ENCODE measurements around the gene DHRS7.
"Not testable (repeated sequence)": the region's sequence is repeated elsewhere in the genome, so short reads cannot be mapped to it uniquely, and the experiment has no call there.

The DHRS7 gene

DNA sequence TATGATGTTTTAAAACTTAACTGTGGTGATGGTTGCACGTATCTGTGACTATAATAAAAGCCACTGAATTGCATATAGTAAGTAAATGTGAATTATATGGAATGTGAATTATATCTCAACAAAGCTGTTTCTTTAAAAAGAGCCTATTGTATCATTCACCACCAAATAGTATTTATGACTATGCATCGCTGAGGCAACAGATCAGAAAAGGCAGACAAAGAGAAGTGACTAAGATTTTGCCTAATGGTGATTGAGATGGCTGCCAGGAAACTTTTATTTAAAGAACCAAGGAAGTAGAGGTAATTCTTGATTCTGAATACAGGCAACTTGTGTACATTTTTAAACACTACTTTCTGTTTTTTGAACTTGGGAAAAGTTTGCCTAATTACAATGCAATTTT, 31.7 kb downstream of the DHRS7 start:
- peak; percentile 2 for DNase-seq

DNA sequence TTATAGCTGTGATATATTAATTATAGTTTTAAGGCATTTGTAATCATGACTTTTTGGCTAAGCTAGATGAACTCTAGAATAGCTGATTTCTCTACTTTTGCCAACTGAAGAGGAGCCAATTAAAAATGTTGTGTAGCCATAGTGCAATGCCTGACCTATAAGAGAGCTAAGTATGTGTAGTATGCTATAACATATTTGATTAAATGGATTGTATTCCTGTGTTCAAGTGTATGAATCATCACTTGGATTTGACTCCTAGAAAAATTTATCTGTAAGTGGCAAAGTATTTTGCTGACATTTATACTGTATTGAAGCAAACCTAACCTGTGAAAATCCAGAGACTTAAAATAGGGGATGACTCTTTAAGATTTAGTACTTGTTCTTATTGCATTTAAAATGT, 39.3 kb downstream of the DHRS7 start:
- DNase-seq = peak; percentile 3

DNA sequence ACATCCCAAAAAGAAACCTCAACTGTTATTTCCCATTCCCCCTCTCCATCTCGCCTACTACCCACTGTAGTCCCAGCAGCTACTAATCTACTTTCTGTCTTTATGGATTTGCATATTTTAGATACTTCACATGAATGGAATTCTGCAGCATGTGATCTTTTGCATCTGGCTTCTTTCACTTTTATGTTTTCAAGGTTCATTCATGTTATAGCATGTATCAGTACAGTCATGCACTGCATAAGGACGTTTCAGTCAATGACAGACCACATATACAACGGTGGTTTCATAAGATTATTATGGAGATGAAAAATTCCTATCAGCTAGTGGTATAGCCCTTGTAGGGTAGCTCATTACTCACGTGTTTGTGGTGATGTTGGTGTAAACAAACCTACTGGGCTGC, 49.0 kb downstream of the DHRS7 start:
- peak; percentile 41 for DNase-seq

DNA sequence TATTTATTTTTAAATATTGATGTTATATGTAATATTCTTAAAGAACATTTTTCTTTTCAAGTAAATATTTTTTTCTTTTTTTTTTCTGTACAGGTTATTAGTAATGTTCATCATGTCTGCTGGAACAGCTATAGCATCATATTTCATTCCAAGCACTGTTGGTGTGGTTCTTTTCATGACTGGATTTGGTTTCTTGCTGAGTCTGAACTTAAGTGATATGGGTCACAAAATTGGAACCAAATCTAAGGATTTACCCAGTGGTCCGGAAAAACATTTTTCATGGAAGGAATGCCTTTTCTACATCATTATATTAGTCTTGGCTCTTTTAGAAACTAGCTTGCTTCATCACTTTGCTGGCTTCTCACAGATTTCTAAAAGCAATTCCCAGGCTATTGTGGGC, 50.3 kb downstream of the DHRS7 start:
- no peak for DNase-seq

DNA sequence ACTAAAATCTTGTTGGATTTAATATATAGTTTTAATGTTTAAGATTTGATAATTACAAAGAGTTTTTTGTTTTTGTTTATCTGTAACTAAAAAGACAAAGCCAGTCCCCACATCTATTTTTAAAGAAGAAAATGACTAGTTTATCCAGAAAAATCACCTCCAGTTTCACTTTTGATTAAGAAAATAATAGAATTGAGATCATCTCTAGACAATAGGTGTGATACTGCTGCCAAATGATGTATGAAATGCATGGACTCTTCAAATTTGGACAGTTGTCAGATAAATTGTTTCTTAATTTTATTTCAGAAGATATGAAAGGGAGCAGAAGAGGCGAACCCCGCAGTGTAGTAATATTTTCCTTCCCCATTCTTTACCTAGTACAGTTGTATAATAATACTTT, 53.5 kb downstream of the DHRS7 start:
- no peak for DNase-seq

DNA sequence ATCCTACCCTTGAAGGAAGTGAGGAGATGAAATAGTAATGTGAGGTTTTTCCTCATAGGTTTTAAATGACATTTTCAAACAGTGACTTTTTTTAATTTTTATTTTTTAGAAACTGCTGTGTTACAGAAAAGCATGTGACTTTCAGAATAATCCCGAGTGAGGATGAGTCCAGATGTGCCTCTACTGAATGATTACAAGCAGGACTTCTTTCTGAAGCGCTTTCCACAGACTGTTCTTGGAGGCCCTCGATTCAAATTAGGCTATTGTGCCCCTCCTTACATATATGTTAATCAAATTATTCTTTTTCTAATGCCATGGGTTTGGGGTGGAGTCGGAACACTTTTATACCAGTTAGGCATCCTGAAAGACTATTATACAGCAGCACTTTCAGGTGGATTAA, 57.7 kb downstream of the DHRS7 start:
- no peak for DNase-seq

DNA sequence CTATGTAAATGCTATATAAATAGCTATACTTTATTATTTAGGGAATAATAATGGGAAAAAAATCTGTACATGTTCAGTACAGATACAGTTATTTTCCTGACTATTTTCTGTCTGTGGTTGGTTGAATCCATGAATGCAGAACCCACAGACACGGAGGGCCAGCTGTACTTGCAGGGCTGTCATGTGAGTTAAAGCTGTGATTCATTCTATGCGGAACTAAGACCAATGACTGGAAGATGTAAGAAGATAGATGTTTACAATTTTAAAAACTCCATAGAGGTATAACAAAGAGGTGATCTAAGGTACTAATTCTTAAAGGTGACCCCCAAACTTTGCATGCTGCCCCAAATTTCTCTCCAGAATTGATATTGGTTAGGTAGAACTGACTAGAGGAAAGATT, 58.9 kb downstream of the DHRS7 start:
- DNase-seq = peak; percentile 59

DNA sequence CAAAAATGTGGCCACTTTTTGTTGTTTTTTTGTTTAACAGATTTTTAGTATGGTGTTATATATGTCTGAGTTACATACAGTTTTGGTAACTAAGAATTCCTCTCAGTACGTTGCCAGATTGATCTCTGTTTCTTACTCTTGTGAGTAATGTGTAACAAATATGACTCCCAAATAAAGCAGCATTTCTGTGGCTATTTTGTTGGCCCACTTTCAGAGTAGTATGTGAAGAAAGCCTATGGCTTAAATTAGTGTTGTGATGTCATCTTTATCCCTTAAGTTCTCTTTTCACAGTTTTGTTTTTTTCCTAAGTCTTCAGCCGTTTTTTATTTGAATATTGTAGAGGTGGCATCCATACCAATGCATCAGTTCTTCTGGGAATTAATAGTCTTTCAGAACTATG, 62.8 kb downstream of the DHRS7 start:
- DNase-seq = peak; percentile 94

DNA sequence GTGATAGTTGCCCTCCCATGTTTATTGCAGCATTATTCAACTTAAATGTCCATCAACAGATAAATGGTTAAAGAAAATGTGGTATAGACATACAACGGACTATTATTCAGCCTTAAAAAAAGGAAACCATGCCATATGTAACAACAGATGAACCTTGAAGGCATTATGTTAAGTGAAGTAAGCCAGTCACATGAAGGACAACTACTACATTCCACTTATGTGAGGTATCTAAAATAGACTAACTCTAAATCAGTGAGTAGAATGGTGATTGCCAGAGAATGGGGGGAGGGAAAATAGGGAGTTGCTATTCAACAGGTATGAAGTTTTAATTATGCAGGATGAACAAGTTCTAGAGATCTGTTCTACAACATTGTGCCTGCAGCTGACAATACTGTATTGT, 63.4 kb downstream of the DHRS7 start:
- DNase-seq = no peak

DNA sequence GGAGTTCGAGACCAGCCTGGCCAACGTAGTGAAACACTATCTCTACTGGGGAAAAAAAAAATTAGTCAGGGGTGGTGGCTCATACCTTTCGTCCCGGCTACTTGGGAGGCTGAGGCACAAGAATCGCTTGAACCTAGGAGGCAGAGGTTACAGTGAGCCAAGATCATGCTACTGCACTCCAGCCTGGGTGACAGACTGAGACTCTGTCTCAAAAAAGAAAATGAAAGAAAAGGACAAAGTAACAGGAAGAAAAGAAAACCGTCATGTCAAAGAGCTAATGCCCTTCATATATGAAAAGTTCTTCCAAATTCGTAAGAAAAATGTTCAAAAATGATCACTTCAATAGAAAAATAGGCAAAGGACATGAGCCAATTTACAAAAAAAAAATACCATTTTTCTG, 65.3 kb downstream of the DHRS7 start:
- DNase-seq = not testable (repeated sequence)

DNA sequence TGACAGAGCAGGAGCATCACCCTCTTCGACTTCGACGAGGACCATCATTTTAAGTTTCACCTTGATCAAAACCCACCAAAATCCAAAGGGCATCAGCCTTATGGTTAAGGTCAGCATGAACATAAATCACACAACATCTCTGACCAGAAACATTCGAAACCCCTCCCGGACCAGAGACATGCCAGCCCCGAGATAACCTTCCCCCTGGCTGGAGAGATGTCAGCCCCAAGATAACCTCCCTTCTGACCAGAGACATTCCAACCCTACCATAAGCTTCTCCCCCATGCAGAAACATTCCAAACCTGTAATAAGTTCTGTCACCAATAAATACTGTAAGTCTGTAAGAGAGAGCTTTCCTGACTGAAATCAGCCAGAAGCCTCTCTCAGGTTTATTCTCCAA, 67.2 kb downstream of the DHRS7 start:
- no peak for DNase-seq

DNA sequence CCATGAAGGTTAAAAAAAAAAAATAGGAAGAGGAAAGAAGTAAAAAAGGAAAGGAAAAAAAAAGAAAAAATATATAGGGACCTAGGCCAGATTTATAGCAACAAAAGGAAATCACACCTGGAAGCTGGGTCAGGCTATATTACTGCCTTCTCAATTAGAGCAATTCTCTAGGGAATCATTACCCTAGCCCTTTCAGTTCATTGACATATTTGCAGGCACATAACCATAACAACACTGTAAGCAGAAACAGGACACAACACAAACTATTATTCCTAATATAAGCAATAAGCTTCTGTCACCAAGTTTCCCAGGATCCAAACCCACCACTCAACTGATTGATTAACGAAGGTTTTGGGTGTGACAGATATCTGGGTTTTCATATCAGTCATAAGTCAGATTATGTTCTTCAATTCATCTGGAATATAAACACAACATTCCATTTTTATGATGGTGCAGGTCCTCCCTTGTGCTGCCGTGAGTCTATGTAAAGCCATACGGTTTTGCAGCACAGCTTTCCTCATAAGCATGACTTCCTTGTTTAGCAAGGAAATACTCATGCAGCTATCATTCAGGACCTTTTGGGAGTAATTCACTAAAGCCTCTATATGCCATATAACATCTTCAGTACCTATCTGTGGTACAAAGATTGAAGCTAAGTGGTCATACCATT, 69.3 kb downstream of the DHRS7 start:
- DNase-seq = peak; percentile 63

DNA sequence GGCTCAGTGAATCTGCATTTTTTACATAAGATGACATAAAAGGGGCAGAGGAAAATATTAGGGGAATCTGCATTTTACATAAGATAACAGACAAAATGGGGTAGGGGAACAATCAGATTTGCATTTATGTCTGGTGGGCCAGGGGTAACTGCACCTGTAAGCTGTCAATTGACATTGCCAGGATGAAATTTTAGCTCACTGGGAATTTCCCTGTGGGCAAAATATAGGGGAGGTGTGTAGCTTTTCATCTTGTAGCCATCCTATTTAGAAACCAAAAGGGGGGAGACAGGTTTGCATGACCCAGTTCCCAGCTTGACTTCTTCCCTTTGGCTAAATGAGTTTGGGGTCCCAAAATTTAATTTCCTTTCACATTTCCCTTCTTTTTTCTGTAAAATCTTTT, 70.0 kb downstream of the DHRS7 start:
- DNase-seq = no peak

DNA sequence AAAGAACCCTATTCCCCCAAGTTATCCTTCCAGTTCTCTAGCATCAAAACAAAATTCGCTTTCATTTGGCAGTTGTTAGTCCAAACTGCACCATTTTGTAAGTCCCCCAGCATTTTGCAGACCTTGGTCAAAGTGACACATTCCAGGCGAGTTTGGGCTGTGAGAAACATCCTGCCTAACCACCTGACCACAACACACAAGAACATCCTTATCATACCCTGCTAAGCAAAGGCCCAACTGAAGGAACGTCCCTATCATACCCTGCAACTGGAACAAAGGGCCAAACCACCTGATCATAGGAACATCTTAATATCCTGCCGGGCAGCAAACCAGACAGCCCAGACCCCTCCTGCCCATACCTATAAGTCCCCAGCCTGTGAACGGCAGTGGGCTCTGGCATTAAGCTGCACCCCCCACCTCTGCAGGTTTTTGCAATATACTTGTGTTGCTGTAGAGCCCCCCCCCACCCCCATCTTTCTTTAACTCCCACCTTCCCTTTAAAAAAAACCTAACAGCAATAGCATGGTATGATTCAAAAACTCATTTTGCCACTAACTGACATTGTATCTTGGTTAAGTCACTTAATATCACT, 70.8 kb downstream of the DHRS7 start:
- peak; percentile 61 for DNase-seq

All from fibroblast of skin of scalp (primary cell).